ENCODE data around the gene DROSHA. TPM values are rescaled to one million over a fixed set of nuclear protein-coding genes. Genes with fewer than 3 reads are reported as not detected.

DROSHA gene
- total and polyA plus RNA-seq, 10 of the 15 experiments (the other 5 are each of a cell fraction or from before 2014, with no cell fraction given), result 27.9 to 55.0 (median 37.6) TPM

- peaks cover 9% of the 10 kb centered on the region for H3K4me1 ChIP-seq (ENCODE audit: control insufficient read depth, insufficient read depth, low read length)
- H4K20me1 ChIP-seq (ENCODE audit: control insufficient read depth, insufficient read depth), result no peaks in the 10 kb centered on the region
- no peaks in the 10 kb centered on the region for H3K9me3 ChIP-seq (replicated peaks; ENCODE audit: control insufficient read depth, insufficient read depth, low read length)
- peaks cover 20% of the 10 kb centered on the region for H3K79me2 ChIP-seq (ENCODE audit: control insufficient read depth, insufficient read depth, low read length)
- SMC1A ChIA-PET (ENCODE audit: uncharacterized antibody, unreplicated experiment), result interaction anchor here (0.7 to 1.9 kb wide), 4 partner anchors 9 to 14 kb away, joined by 3 to 7 read pairs (median 3); no protein-coding TSS in a partner anchor
- FAIRE-seq (no peak), ATAC-seq (no peak), DNase-seq (ENCODE audit: low read depth, low spot score) (no peak)
- in situ Hi-C loops (cut with MboI) (no loop called here), intact Hi-C loops (cut with micrococcal nuclease; ENCODE audit: unreplicated experiment) (no loop called here)
- POLR2A ChIA-PET, result interaction anchor here (0.8 kb wide), 1 partner anchor 17 kb away, joined by 4 read pairs; no protein-coding TSS in a partner anchor
- TF ChIP-seq BMI1 (IDR thresholded peaks at IDR 0.05; ENCODE audit: borderline replicate concordance), result no peak
- no peak for TF ChIP-seq SPI1 (IDR thresholded peaks at IDR 0.05; ENCODE audit: borderline replicate concordance, insufficient read depth, low read depth, low read length)
- no peak for TF ChIP-seq SMARCA5 (IDR thresholded peaks at IDR 0.05)
- no peak for TF ChIP-seq TBL1XR1 (IDR thresholded peaks at IDR 0.05; ENCODE audit: low read depth, low read length)
- H3K27me3 ChIP-seq (replicated peaks in 1 of 2; ENCODE audit: control insufficient read depth in 2 of 2, insufficient read depth in 2 of 2, low read length in 1 of 2), result no peaks in the 10 kb centered on the region
- no TSS peak for BruUV-seq (replicated peaks)
- H3K4me3 ChIP-seq, result no peak overlapping the region
- no peak overlapping the region for H3K4me2 ChIP-seq (ENCODE audit: control insufficient read depth, insufficient read depth)
- CTCF ChIA-PET, result interaction anchor here (0.9 kb wide), 1 partner anchor 17 kb away, joined by 3 read pairs; no protein-coding TSS in a partner anchor
- no peak overlapping the region for H3K27ac ChIP-seq (ENCODE audit: control insufficient read depth, insufficient read depth)
- H2AFZ ChIP-seq (ENCODE audit: control insufficient read depth, low read depth, low read length), result no peak overlapping the region
- H3K9ac ChIP-seq (ENCODE audit: control insufficient read depth, insufficient read depth, low read length), result no peak overlapping the region
- RAD21 ChIA-PET (ENCODE audit: unreplicated experiment), result no interaction called here
- WGBS (ENCODE audit: insufficient coverage, insufficient replicate concordance, low lambda C conversion rate, missing lambda C conversion rate), result 98% methylated on average over 3 of the region's 3 CpGs
- peaks cover 0 to 15% of the 10 kb centered on the region in 2 experiments; a peak in 2 of 4 replicates for H3K36me3 ChIP-seq (ENCODE audit: control insufficient read depth in 2 of 2, insufficient read depth in 2 of 2, low read length in 1 of 2)
These were observed 5.0 kb upstream of the DROSHA start for GRCh38 chr5:31536873-31537272.

- ChIA-PET RAD21 (ENCODE audit: unreplicated experiment) (no interaction called here), CTCF (interaction anchor here (0.5 kb wide), 1 partner anchor 65 kb away, joined by 3 read pairs; no protein-coding TSS in a partner anchor), POLR2A (no interaction called here), SMC1A (ENCODE audit: uncharacterized antibody, unreplicated experiment) (no interaction called here)
- no TSS peak for BruUV-seq (replicated peaks)
- Histone ChIP-seq H3K4me2 (ENCODE audit: control insufficient read depth, insufficient read depth) (peak overlapping the region; percentile 41; the same call in 1 of the 2 replicates), H3K9ac (ENCODE audit: control insufficient read depth, insufficient read depth, low read length) (no peak overlapping the region), H3K36me3 (ENCODE audit: control insufficient read depth in 2 of 2, insufficient read depth in 2 of 2, low read length in 1 of 2) (peaks cover 0 to 8% of the 10 kb centered on the region in 2 experiments; a peak in 1 of 4 replicates), H2AFZ (ENCODE audit: control insufficient read depth, low read depth, low read length) (no peak overlapping the region), H3K9me3 (replicated peaks; ENCODE audit: control insufficient read depth, insufficient read depth, low read length) (no peaks in the 10 kb centered on the region), H3K4me3 (no peak overlapping the region), H4K20me1 (ENCODE audit: control insufficient read depth, insufficient read depth) (no peaks in the 10 kb centered on the region), H3K27ac (ENCODE audit: control insufficient read depth, insufficient read depth) (no peak overlapping the region), H3K79me2 (ENCODE audit: control insufficient read depth, insufficient read depth, low read length) (peaks cover 38% of the 10 kb centered on the region), H3K27me3 (replicated peaks in 1 of 2; ENCODE audit: control insufficient read depth in 2 of 2, insufficient read depth in 2 of 2, low read length in 1 of 2) (no peaks in the 10 kb centered on the region), H3K4me1 (ENCODE audit: control insufficient read depth, insufficient read depth, low read length) (peaks cover 17% of the 10 kb centered on the region)
- intact Hi-C loops (cut with micrococcal nuclease; ENCODE audit: unreplicated experiment) (no loop called here), in situ Hi-C loops (cut with MboI) (no loop called here)
- WGBS (ENCODE audit: insufficient coverage, insufficient replicate concordance, low lambda C conversion rate, missing lambda C conversion rate), result 100% methylated on average over 1 of the region's 1 CpG
- DNase-seq (ENCODE audit: low read depth, low spot score) (no peak), FAIRE-seq (no peak), ATAC-seq (no peak)
- TF ChIP-seq ZBTB40 (IDR thresholded peaks at IDR 0.05; ENCODE audit: borderline replicate concordance) (peak; percentile 82), E2F8 (IDR thresholded peaks at IDR 0.05; ENCODE audit: low read depth, partially characterized antibody) (no peak)
These were observed 2.7 kb upstream of the DROSHA start for GRCh38 chr5:31534527-31535046.
